ENCODE measurements around the gene GMEB2. TPM values are rescaled to one million over a fixed set of nuclear protein-coding genes. Genes with fewer than 3 reads are reported as not detected.

Gene GMEB2
- total and polyA plus RNA-seq, 10 of the 15 experiments (the other 5 are each of a cell fraction or from before 2014, with no cell fraction given), result 0.08 to 15.1 (median 6.9) TPM

- H3K4me3 ChIP-seq, result peak overlapping the region; percentile 92
- TF ChIP-seq PML (IDR thresholded peaks at IDR 0.05; ENCODE audit: low read length), result no peak
- peak; percentile 43; the same call in 1 of the 2 replicates for TF ChIP-seq SMC3 (IDR thresholded peaks at IDR 0.05; ENCODE audit: borderline replicate concordance, low read length)
- peak; percentile 64 for TF ChIP-seq KLF5 (IDR thresholded peaks at IDR 0.05; ENCODE audit: partially characterized antibody)
- no peak for TF ChIP-seq HDAC2 (IDR thresholded peaks at IDR 0.05)
- TF ChIP-seq CEBPZ (IDR thresholded peaks at IDR 0.05; ENCODE audit: low read depth, low read length), result no peak
- TF ChIP-seq BCL11A (IDR thresholded peaks at IDR 0.05; ENCODE audit: low read depth, low read length), result no peak
- TF ChIP-seq, protein P1, sequence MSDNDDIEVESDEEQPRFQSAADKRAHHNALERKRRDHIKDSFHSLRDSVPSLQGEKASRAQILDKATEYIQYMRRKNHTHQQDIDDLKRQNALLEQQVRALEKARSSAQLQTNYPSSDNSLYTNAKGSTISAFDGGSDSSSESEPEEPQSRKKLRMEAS (IDR thresholded peaks at IDR 0.05; ENCODE audit: low read depth, low read length), result peak; percentile 14; the same call in 1 of the 2 replicates
- TF ChIP-seq, protein P2, sequence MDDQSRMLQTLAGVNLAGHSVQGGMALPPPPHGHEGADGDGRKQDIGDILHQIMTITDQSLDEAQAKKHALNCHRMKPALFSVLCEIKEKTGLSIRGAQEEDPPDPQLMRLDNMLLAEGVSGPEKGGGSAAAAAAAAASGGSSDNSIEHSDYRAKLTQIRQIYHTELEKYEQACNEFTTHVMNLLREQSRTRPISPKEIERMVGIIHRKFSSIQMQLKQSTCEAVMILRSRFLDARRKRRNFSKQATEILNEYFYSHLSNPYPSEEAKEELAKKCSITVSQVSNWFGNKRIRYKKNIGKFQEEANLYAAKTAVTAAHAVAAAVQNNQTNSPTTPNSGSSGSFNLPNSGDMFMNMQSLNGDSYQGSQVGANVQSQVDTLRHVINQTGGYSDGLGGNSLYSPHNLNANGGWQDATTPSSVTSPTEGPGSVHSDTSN (IDR thresholded peaks at IDR 0.05; ENCODE audit: insufficient replicate concordance, low read depth, low read length), result no peak
- TF ChIP-seq SIN3A (IDR thresholded peaks at IDR 0.05; ENCODE audit: low read depth, low read length), result no peak
- peak; percentile 87 for TF ChIP-seq GATAD2B (conservative IDR thresholded peaks at IDR 0.05; ENCODE audit: low read depth)
- TF ChIP-seq SMAD1 (IDR thresholded peaks at IDR 0.05; ENCODE audit: low read depth, partially characterized antibody), result no peak
- TF ChIP-seq DPF2 (IDR thresholded peaks at IDR 0.05), result peak; percentile 63
- TF ChIP-seq IKZF2 (IDR thresholded peaks at IDR 0.05), result no peak
- TF ChIP-seq RAD21 (IDR thresholded peaks at IDR 0.05; ENCODE audit: insufficient read depth, low read depth, low read length), result peak; percentile 44
- TF ChIP-seq MEF2B (IDR thresholded peaks at IDR 0.05; ENCODE audit: partially characterized antibody, poor library complexity, severe bottlenecking), result no peak
- TF ChIP-seq PKNOX1 (IDR thresholded peaks at IDR 0.05), result no peak
- peak; percentile 96 for TF ChIP-seq TCF12 (IDR thresholded peaks at IDR 0.05; ENCODE audit: low read depth, low read length)
- TF ChIP-seq MYB (IDR thresholded peaks at IDR 0.05; ENCODE audit: borderline replicate concordance, low read depth, low read length), result no peak
These were observed 15.1 kb upstream of the GMEB2 start for GRCh38 chr20:63641792-63642523.

More at GRCh38 chr20:63641792-63642523, 15.1 kb upstream of the GMEB2 start:
- ATAC-seq (peak; percentile 78), FAIRE-seq (peak; percentile 94), DNase-seq (ENCODE audit: low read depth, low spot score) (peak; percentile 48)
- no peaks in the 10 kb centered on the region; a peak in 1 of 4 replicates for H3K27me3 ChIP-seq (replicated peaks in 1 of 2; ENCODE audit: control insufficient read depth in 2 of 2, insufficient read depth in 2 of 2, low read length in 1 of 2)
- peak overlapping the region; percentile 74 for H3K27ac ChIP-seq (ENCODE audit: control insufficient read depth, insufficient read depth)
- H3K9me3 ChIP-seq (replicated peaks; ENCODE audit: control insufficient read depth, insufficient read depth, low read length), result no peaks in the 10 kb centered on the region
- no peaks in the 10 kb centered on the region for H3K36me3 ChIP-seq (ENCODE audit: control insufficient read depth in 2 of 2, insufficient read depth in 2 of 2, low read length in 1 of 2)
- H3K79me2 ChIP-seq (ENCODE audit: control insufficient read depth, insufficient read depth, low read length), result peaks cover 1% of the 10 kb centered on the region; the same call in 1 of the 2 replicates
- BruUV-seq (replicated peaks), result no TSS peak
- H3K4me1 ChIP-seq (ENCODE audit: control insufficient read depth, insufficient read depth, low read length), result peaks cover 17% of the 10 kb centered on the region
- intact Hi-C loops (cut with micrococcal nuclease; ENCODE audit: unreplicated experiment), result no loop called here
- RAD21 ChIA-PET (ENCODE audit: unreplicated experiment), result interaction anchor here (0.6 to 2.6 kb wide), 24 partner anchors 11 to 338 kb away, joined by 3 to 41 read pairs (median 6); partner anchors contain the start of genes ARFRP1, GMEB2, HELZ2 and PPDPF
- H3K4me2 ChIP-seq (ENCODE audit: control insufficient read depth, insufficient read depth), result peak overlapping the region; percentile 99
- POLR2A ChIA-PET, result interaction anchor here (0.6 to 2.1 kb wide), 12 partner anchors 9 to 314 kb away, joined by 3 to 17 read pairs (median 4); partner anchors contain the start of genes GMEB2, HELZ2, RTEL1 and UCKL1
- H4K20me1 ChIP-seq (ENCODE audit: control insufficient read depth, insufficient read depth), result no peaks in the 10 kb centered on the region
- WGBS (ENCODE audit: insufficient coverage, insufficient replicate concordance, low lambda C conversion rate, missing lambda C conversion rate), result 1% methylated on average over 42 of the region's 86 CpGs
- CTCF ChIA-PET, result interaction anchor here (0.7 to 2.3 kb wide), 16 partner anchors 10 to 223 kb away, joined by 3 to 16 read pairs (median 6); partner anchors contain the start of genes GMEB2, HELZ2, LIME1 and PTK6
- H2AFZ ChIP-seq (ENCODE audit: control insufficient read depth, low read depth, low read length), result peak overlapping the region; percentile 82
- H3K9ac ChIP-seq (ENCODE audit: control insufficient read depth, insufficient read depth, low read length), result peak overlapping the region; percentile 66
- in situ Hi-C loops (cut with MboI), result no loop called here
- SMC1A ChIA-PET (ENCODE audit: uncharacterized antibody, unreplicated experiment), result interaction anchor here (0.6 to 1.8 kb wide), 10 partner anchors 10 to 254 kb away, joined by 3 to 13 read pairs (median 4); partner anchors contain the start of genes GMEB2, PTK6 and RTEL1
